A549 (cell line): ENCODE measurements around the gene CNTNAP2. TPM values are rescaled to one million over a fixed set of nuclear protein-coding genes. Genes with fewer than 3 reads are reported as not detected.

Source experiments
- ATAC-seq, 2 experiments: fragments of 200-7000 bp in 1 of 2; fragments of >200 bp in 1 of 2; cut with Nextera tagmentation in 1 of 2; cut with Tn5 transposase in 1 of 2; 3 replicates each; pipeline versions ENCODE4 v1.8.0 to v1.9.1; 2018 to 2020; ENCODE audit warnings: mild to moderate bottlenecking in 1 of 2, moderate library complexity in 1 of 2
- CTCF ChIA-PET: fragments of 300-600 bp; sonication (Branson Sonifier 250); formaldehyde crosslinking; extraction: SDS; loops from one replicate; lab custom pipeline; 2021; ENCODE audit warnings: antibody characterized with exemption, inconsistent platforms; lab: Yijun Ruan, JAX
- POLR2A ChIA-PET: fragments of 350-600 bp; formaldehyde crosslinking; extraction: SDS; loops from one replicate; lab custom pipeline; 2021; ENCODE audit warnings: antibody characterized with exemption, inconsistent platforms; lab: Yijun Ruan, JAX
- DNase-seq, 2 experiments: peaks; one replicate each; pipeline versions ENCODE4 v3.0.0 to v3.0.0-alpha.2; 2011 to 2016; ENCODE audit warnings: low read depth in 1 of 2, low spot score in 1 of 2
- FAIRE-seq: peaks from 2 replicates; lab custom pipeline; 2011; peaks lifted over from hg19 to GRCh38; lab: Jason Lieb, UNC
- H3K27ac ChIP-seq, 2 experiments: fragments of >200 bp; sonication (Bioruptor Twin); formaldehyde crosslinking; 3 replicates each; pipeline ENCODE4 v1.5.1; 2016 to 2017
- H3K4me1 ChIP-seq: fragments of >200 bp; sonication (Bioruptor Twin); formaldehyde crosslinking; 3 replicates; pipeline ENCODE4 v1.6.1; 2016
- H3K4me2 ChIP-seq: fragments of >200 bp; sonication (Bioruptor Twin); formaldehyde crosslinking; 3 replicates; pipeline ENCODE4 v1.6.1; 2016
- H3K4me3 ChIP-seq: fragments of >200 bp; sonication (Bioruptor Twin); formaldehyde crosslinking; 3 replicates; pipeline ENCODE4 v1.5.1; 2016
- H3K9me3 ChIP-seq: fragments of >200 bp; sonication (Bioruptor Twin); formaldehyde crosslinking; 3 replicates; pipeline ENCODE4 v1.6.1; 2016
- BCL3 ChIP-seq: fragments of >200 bp; sonication (Bioruptor Twin); formaldehyde crosslinking; IDR thresholded peaks from 3 replicates; pipeline ENCODE4 v1.6.1; 2016
- CHD4 ChIP-seq: fragments of 200-600 bp; sonication (generic); IDR thresholded peaks from 2 replicates; pipeline ENCODE4 v1.6.1; 2016; ENCODE audit warnings: antibody characterized with exemption, mild to moderate bottlenecking, borderline replicate concordance
- ELK1 ChIP-seq: fragments of 150-350 bp; IDR thresholded peaks from 2 replicates; pipeline ENCODE4 v1.6.1; 2014; ENCODE audit warnings: low read depth, mild to moderate bottlenecking, low read length
- FOXS1 ChIP-seq: fragments of 250-450 bp; sonication (Bioruptor Pico); IDR thresholded peaks from 2 replicates; pipeline ENCODE4 v1.5.0; 2020; ENCODE audit warnings: mild to moderate bottlenecking, moderate library complexity
- HES2 ChIP-seq: fragments of >200 bp; sonication (Bioruptor Twin); formaldehyde crosslinking; IDR thresholded peaks from 2 replicates; pipeline ENCODE4 v1.6.1; 2016
- HMGXB4 ChIP-seq: fragments of 250-450 bp; sonication (Bioruptor Pico); IDR thresholded peaks from 2 replicates; pipeline ENCODE4 v1.5.0; 2021; ENCODE audit warnings: mild to moderate bottlenecking, moderate library complexity, borderline replicate concordance
- HOXA7 ChIP-seq: fragments of 250-450 bp; sonication (Bioruptor Pico); IDR thresholded peaks from 2 replicates; pipeline ENCODE4 v1.5.0; 2020; ENCODE audit warnings: mild to moderate bottlenecking, moderate library complexity
- HOXB13 ChIP-seq: fragments of 250-450 bp; sonication (Bioruptor Pico); IDR thresholded peaks from 2 replicates; pipeline ENCODE4 v1.5.0; 2020; ENCODE audit warnings: low read depth, mild to moderate bottlenecking, moderate library complexity
- JUNB ChIP-seq: fragments of >200 bp; sonication (Bioruptor Twin); formaldehyde crosslinking; IDR thresholded peaks from 2 replicates; pipeline ENCODE4 v1.6.1; 2016
- KDM5A ChIP-seq: fragments of 200-600 bp; sonication (generic); IDR thresholded peaks from 2 replicates; pipeline ENCODE4 v1.6.1; 2016; ENCODE audit warnings: antibody characterized with exemption, mild to moderate bottlenecking
- MAX ChIP-seq: IDR thresholded peaks from 2 replicates; pipeline ENCODE4 v1.6.1; 2012
- MAZ ChIP-seq: fragments of 150-350 bp; IDR thresholded peaks from 2 replicates; pipeline ENCODE4 v1.6.1; 2014; ENCODE audit warnings: antibody characterized with exemption, low read depth, low read length, borderline replicate concordance
- NFE2L2 ChIP-seq: fragments of 150-350 bp; conservative IDR thresholded peaks from 2 replicates; pipeline ENCODE4 v1.6.1; 2014; ENCODE audit warnings: low read length
- NPAS2 ChIP-seq: fragments of 250-450 bp; sonication (Bioruptor Pico); IDR thresholded peaks from 2 replicates; pipeline ENCODE4 v1.8.0; 2022; ENCODE audit warnings: mild to moderate bottlenecking, moderate library complexity, borderline replicate concordance
- POLR2A ChIP-seq: IDR thresholded peaks from 2 replicates; pipeline ENCODE4 v1.6.1; 2012; ENCODE audit warnings: mild to moderate bottlenecking, low read length
- RARB ChIP-seq: fragments of 250-450 bp; sonication (Bioruptor Pico); IDR thresholded peaks from 2 replicates; pipeline ENCODE4 v1.8.0; 2021; ENCODE audit warnings: mild to moderate bottlenecking, moderate library complexity
- REST ChIP-seq: fragments of 200-600 bp; sonication (generic); IDR thresholded peaks from 2 replicates; pipeline ENCODE4 v1.6.1; 2016; ENCODE audit warnings: antibody characterized with exemption, mild to moderate bottlenecking, moderate library complexity
- SMC3 ChIP-seq: fragments of >200 bp; sonication (Bioruptor Twin); formaldehyde crosslinking; IDR thresholded peaks from 3 replicates; pipeline ENCODE4 v1.6.1; 2018; ENCODE audit warnings: inconsistent platforms
- SREBF2 ChIP-seq: fragments of 450-650 bp; IDR thresholded peaks from 2 replicates; pipeline ENCODE4 v1.6.1; 2014; ENCODE audit warnings: mild to moderate bottlenecking, moderate library complexity
- TP53 ChIP-seq: fragments of 250-450 bp; sonication (Bioruptor Pico); IDR thresholded peaks from 2 replicates; pipeline ENCODE4 v1.5.0; 2021; ENCODE audit warnings: mild to moderate bottlenecking, moderate library complexity
- ZFP36 ChIP-seq: fragments of 450-650 bp; IDR thresholded peaks from 2 replicates; pipeline ENCODE4 v1.6.1; 2014; ENCODE audit warnings: borderline replicate concordance; ENCODE audit not compliant: partially characterized antibody
- ZSCAN20 ChIP-seq: fragments of 250-450 bp; sonication (Bioruptor Pico); IDR thresholded peaks from 2 replicates; pipeline ENCODE4 v1.8.0; 2022; ENCODE audit warnings: mild to moderate bottlenecking, moderate library complexity
- WGBS: methylation state at CpG from one replicate; pipeline ENCODE4 v1.1.6; 2017; ENCODE audit errors: missing lambda C conversion rate; 5-methylcytosine and 5-hydroxymethylcytosine counted together
- polyA plus RNA-seq, 4 experiments: library from polyadenylated mRNA; depleted of rRNA in 3 of 4; stranded (reverse); fragments of >200 nt; fragmentation: RNase III in 1 of 4; extraction: RNeasy Plus Mini Kit Qiagen cat#74134 plus additional on column Dnase treatment in 1 of 4; gene quantifications; 2 replicates in 3 of 4; 3 replicates in 1 of 4; pipeline ENCODE4 v1.2.3, GENCODE V29; 2011 to 2017

CNTNAP2 gene
- polyA plus RNA-seq, 2 of the 4 experiments (the other 2 are of a cell fraction), result 0.05 to 0.13 TPM

GRCh38 chr7:148031811-148032210, 1915.2 kb downstream of the CNTNAP2 start:
- POLR2A ChIA-PET, result no interaction called here
- WGBS, result 55% methylated on average over 8 of the region's 8 CpGs
- no peak for FAIRE-seq
- no peak for DNase-seq
- Histone ChIP-seq H3K4me1 (no peaks in the 10 kb centered on the region), H3K9me3 (no peaks in the 10 kb centered on the region), H3K4me3 (no peak overlapping the region), H3K4me2 (no peak overlapping the region), H3K27ac (no peak overlapping the region)
- TF ChIP-seq REST (no peak), NPAS2 (CRISPR knock-in tag) (no peak), SMC3 (no peak), ZFP36 (no peak), HES2 (no peak), CHD4 (no peak), SREBF2 (no peak)
- CTCF ChIA-PET, result no interaction called here
- ATAC-seq, result no peak

GRCh38 chr7:148035950-148036349, 1919.3 kb downstream of the CNTNAP2 start:
- ATAC-seq, result no peak
- CTCF ChIA-PET, result no interaction called here
- H3K9me3 ChIP-seq, result no peaks in the 10 kb centered on the region
- 6% methylated on average over 1 of the region's 1 CpG for WGBS
- H3K4me1 ChIP-seq, result no peaks in the 10 kb centered on the region
- no peak overlapping the region for H3K27ac ChIP-seq
- no peak for DNase-seq
- H3K4me3 ChIP-seq, result no peak overlapping the region
- TF ChIP-seq ZSCAN20 (CRISPR knock-in tag), result no peak
- TF ChIP-seq, all 56 proteins: peak for 0
- no peak overlapping the region for H3K4me2 ChIP-seq
- POLR2A ChIA-PET, result no interaction called here
- no peak for FAIRE-seq

- H3K27ac ChIP-seq, result no peak overlapping the region
- no peak overlapping the region for H3K4me2 ChIP-seq
- no peaks in the 10 kb centered on the region for H3K9me3 ChIP-seq
- CTCF ChIA-PET, result no interaction called here
- H3K4me1 ChIP-seq, result no peaks in the 10 kb centered on the region
- no peak for FAIRE-seq
- no peak for TF ChIP-seq TP53 (CRISPR knock-in tag)
- no peak for TF ChIP-seq ZSCAN20 (CRISPR knock-in tag)
- no peak for TF ChIP-seq JUNB
- TF ChIP-seq KDM5A, result no peak
- TF ChIP-seq RARB (CRISPR knock-in tag), result no peak
- no peak for TF ChIP-seq MAX
- no peak for TF ChIP-seq NPAS2 (CRISPR knock-in tag)
- no peak for TF ChIP-seq MAZ
- no peak for TF ChIP-seq NFE2L2
- no peak for TF ChIP-seq FOXS1 (CRISPR knock-in tag)
- no peak for TF ChIP-seq BCL3
- no peak for TF ChIP-seq ELK1
- no peak for TF ChIP-seq ZFP36
- TF ChIP-seq HMGXB4 (CRISPR knock-in tag), result no peak
- TF ChIP-seq HOXB13 (CRISPR knock-in tag), result no peak
- no peak for TF ChIP-seq HOXA7 (CRISPR knock-in tag)
- no peak for TF ChIP-seq POLR2A
- no peak for ATAC-seq
- 8% methylated on average over 2 of the region's 2 CpGs for WGBS
- DNase-seq, result no peak
- H3K4me3 ChIP-seq, result no peak overlapping the region
- POLR2A ChIA-PET, result no interaction called here
Measured at GRCh38 chr7:148037044-148037443, 1920.4 kb downstream of the CNTNAP2 start.
